ENCODE data around the gene IL1A.
"Not testable (repeated sequence)": the region's sequence is repeated elsewhere in the genome, so short reads cannot be mapped to it uniquely, and the experiment has no call there.

Gene IL1A

DNA sequence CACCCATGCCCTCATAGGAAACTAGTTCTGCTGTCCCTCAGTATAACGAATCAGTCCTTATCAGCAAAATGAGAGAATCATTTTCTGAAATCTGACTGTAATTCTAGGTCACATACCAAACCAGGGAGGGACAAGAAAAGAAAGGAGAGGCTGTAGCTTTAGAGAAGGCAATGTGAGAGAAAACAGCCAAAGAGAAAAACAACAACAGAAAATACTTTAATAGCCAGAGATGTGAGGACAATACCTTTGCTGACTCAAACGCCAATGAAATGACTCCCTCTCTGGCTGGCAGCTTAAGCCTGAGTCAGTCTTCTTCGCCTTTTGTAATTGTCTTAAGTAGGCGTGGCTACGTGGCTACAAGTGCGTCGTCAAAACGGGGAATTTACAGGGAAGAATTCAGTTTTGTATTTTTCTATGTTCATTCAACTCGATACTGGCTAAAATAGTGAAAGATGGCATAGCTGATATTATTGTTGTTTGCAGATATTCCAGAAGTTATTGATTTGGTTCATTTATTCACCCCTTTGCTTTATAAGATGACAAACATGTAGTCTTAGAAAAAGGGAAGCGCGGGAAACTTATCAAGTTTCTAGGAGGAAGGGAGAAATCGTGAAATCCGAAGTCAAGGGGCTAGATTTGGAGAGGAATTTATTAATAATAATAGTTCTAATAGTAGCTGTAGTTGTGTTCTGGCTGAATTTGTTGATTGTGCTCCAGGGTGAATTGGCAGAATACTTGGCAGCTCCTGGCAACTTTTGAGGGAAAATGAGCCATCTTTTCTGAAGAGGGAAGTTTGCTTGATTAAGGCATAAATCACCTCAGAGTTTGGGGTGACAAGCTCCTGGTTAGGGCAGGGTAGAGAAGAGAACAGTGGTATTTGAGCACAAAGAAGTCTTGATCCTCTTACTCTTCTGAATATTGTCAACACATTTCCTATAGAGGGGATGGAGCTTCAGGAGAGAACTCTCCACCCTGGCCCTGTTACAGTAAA is at the start of gene IL1A:
Gene IL1A (minus strand): TSS at position 295 of the 991 bp plus-strand sequence. CDS start 723 bp downstream, outside the sequence.
- no peak for DNase-seq

DNA sequence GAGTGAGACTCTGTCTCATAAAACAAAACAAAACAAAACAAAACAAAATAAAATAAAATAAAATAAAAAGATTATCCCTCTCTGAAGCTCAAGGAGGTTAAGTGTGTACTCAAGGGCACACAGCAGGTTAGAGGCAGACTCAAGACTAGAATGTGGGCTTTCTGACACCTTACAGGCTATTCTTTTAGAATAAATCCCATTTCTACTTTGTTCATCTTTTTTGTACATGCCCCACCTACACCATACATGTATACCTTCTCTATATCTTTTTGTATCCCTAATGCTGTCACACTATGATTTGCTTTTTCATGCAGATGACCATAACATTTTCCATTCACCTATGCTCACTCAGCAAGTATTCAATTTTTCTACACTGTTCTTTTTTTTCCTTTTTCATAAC is 49.7 kb upstream of the IL1A start:
- no peak for DNase-seq

DNA sequence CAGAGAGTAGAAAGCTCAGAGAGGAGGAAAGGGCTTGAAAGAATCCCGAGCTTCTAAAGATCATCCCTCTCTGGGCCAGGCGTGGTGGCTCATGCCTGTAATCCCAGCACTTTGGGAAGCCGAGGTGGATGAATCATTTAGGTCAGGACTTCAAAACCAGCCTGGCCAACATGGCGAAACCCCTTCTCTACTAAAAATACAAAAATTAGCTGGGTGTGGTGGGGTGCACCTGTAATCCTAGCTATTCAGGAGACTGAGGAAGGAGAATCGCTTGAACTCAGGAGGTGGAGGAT is 49.3 kb upstream of the IL1A start:
- DNase-seq = not testable (repeated sequence)

GRCh38 chr2:112832841-112833638 is 48.7 kb upstream of the IL1A start:
- DNase-seq = no peak

GRCh38 chr2:112831946-112832840 is 47.9 kb upstream of the IL1A start:
- DNase-seq = no peak

- DNase-seq = no peak
Observed at GRCh38 chr2:112831513-112831845, 47.2 kb upstream of the IL1A start.

DNA sequence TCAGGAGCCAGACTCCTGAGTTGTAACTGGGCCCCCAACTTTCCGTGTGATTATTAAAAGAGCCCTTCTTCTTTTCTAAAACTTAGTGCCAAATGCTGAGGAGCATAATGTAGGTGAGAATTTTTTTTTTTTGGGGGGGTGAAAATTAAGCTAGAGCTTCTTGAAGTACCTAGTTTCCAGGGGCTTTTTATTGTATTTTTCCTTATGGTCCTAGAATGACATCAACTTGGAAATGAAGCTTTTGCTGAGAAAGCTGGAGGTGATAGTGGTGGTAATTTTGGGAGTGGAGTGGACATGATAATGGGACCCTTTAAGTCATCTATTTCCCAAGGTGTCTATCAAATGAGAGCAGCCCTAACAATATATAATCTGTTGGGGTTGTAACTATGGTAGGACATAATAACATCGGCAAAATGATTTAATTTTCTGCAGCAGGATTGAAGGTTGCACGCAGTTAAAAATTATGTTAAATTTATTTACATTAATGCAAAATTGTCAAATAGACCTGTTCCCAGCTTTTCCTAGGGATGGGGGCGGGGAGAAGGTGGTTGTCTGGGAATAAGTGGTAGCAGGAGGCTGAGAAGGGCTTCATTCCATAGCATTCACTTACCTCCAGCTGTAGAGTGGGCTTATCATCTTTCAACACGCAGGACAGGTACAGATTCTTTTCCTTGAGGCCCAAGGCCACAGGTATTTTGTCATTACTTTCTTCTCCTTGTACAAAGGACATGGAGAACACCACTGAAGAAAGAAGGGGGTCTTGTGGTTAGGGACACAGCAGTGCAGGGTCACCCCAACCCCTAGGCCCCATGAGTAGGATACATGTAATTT is 46.6 kb upstream of the IL1A start:
- no peak for DNase-seq

DNA sequence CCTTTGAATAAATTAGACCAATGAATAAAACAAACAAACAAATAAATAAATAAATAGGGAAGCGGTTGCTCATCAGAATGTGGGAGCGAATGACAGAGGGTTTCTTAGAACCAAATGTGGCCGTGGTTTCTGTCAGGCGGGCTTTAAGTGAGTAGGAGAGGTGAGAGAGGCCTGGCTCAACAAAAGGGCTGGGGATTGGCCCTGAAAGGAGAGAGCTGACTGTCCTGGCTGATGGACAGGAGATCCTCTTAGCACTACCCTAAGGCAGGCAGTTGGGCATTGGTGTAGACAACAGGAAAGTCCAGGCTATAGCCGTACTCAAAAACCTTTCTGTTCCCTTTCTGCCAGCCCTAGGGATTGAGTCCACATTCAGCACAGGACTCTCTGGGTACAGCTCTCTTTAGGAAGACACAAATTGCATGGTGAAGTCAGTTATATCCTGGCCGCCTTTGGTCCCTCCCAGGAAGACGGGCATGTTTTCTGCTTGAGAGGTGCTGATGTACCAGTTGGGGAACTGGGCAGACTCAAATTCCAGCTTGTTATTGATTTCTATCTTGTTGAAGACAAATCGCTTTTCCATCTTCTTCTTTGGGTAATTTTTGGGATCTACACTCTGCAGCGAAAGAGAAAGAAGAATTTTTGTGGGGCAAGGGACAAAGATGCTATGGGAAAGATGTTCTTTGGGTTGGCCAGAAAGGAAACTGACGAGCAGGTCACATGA is 45.8 kb upstream of the IL1A start:
- DNase-seq = no peak

DNA sequence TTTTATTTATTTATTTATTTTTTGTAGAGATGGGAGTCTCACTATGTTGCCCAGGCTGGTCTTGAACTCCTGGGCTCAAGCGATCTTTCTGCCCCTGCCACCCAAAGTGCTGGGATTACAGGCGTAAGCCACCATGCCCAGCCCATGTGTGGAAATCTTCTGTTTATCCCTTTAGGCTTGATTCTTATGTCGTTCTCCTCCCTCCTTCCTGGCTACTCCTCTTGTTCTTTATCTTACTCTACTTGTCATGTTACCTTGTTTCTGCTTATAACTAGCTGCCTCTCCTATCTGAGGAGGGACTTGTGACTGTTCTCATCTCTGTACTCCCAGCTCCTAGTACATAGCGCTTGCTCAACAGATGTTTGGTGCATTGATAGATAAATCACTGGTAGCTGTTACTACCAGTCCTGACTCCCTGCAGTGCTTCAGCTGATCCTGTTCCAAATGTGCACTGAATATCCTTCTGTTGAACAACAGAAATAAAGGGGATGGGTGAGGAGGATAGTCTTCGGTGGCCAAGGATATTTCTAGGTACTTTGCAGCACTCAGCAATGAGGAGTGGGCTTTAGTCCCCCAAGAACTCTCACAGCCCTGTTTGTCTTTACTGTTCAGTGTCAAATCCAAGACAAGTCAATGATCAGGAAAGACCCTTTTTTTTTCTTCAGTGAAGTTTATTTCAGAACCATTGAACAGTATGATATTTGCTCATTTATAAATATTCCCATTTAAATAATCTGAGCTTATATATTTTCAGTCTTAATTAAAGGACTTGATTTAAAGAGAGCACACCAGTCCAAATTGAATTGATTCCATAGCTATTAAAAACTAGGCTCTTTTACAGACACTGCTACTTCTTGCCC is 45.0 kb upstream of the IL1A start:
- DNase-seq = no peak

- DNase-seq = no peak
Observed at GRCh38 chr2:112828251-112828691, 44.0 kb upstream of the IL1A start.

DNA sequence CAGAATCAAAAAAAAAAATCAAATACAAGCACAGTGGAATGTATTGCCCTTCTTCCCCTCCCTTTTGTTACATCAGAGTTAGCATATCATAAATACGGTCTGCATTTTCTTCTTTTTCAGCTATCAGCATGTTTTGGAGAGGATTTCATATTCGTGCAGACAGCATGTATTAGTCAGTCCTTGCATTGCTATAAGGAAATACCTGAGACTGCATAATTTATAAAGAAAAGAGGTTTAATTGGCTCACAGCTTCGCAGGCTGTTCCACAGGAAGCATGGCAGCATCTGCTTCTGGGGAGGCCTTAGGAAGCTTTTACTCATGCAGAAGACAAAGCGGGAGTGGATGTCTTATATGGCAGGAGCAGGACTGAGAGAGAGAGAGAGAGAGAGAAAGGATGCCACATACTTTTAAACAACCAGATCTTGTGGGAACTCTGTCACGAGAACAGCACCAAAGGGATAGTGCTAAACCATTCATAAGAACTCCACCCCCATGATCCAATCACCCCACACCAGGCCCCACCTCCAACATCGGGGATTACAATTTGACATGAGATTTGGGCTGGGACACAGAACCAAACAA is 43.4 kb upstream of the IL1A start:
- DNase-seq = no peak

- no peak for DNase-seq
Observed at GRCh38 chr2:112827009-112827408, 42.7 kb upstream of the IL1A start.

- no peak for DNase-seq
Observed at GRCh38 chr2:112825706-112826105, 41.4 kb upstream of the IL1A start.

DNA sequence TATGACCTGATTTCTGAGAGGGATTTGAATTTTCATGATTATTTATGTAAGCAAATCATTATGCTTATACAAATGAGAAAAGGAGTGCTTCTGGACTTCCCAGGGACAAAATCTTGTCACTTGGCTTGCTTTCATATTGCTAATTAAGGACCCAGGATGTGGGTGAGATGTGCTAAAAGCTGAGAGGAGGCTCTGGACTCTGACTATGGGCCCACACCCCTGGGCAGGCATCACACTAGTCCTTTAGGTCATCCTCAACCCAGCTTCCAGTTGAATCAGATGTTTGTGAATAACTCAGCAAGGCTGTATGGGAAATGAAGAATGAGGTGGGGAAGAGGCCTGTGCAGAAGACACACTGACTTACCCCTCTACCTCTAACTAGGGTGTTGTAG is 40.4 kb upstream of the IL1A start:
- DNase-seq = no peak

DNA sequence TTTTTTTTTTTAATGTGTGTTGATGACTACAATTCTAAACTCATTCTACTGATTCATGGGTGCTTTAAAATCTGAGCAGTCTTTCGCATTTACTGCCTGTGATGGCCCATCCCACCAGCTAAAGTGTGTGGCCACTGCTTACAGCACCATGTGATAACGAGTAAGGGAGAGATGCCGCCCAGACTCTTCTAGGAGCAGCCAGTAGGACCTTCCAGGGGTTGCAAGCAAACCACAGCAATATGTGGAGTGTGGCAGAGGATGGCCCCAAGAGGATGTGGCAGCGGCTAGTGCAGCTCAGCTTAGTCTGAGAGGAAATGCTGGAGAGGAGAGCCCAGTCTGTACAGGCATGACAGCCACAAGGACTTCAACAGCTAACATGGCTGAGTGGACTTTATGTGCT is 37.4 kb upstream of the IL1A start:
- DNase-seq = no peak

- no peak for DNase-seq
Observed at GRCh38 chr2:112821142-112821541, 36.8 kb upstream of the IL1A start.

- no peak for DNase-seq
Observed at GRCh38 chr2:112820343-112820742, 36.0 kb upstream of the IL1A start.

GRCh38 chr2:112819081-112819480 is 34.8 kb upstream of the IL1A start:
- DNase-seq = no peak

GRCh38 chr2:112818094-112818902 is 34.0 kb upstream of the IL1A start:
- DNase-seq = no peak

Data from NCI-H146 (cell line).